NB4 (cell line): ENCODE data around the gene CMSS1.

Source experiments
- DNase-seq: peaks from one replicate; pipeline ENCODE4 v3.0.0; 2010; ENCODE audit warnings: low read depth
- H3K4me3 ChIP-seq: one replicate; pipeline ENCODE4 v1.5.1; 2011; ENCODE audit warnings: mild to moderate bottlenecking, low read depth, low read length, moderate library complexity
- MYC ChIP-seq: IDR thresholded peaks from 2 replicates; pipeline ENCODE4 v1.6.1; 2011; ENCODE audit warnings: low read depth, low read length
- POLR2A ChIP-seq: IDR thresholded peaks from 2 replicates; pipeline ENCODE4 v1.6.1; 2011; ENCODE audit warnings: mild to moderate bottlenecking; ENCODE audit not compliant: insufficient read length; ENCODE audit errors: extremely low read depth
- TF ChIP-seq, protein P1 (sequence below): IDR thresholded peaks from 2 replicates; pipeline ENCODE4 v1.6.1; 2011; ENCODE audit warnings: low read depth, low read length
- TF ChIP-seq, protein P2 (sequence below): IDR thresholded peaks from one replicate; pipeline ENCODE4 v1.5.1; 2012; ENCODE audit warnings: low read depth, low read length

Gene CMSS1

DNA sequence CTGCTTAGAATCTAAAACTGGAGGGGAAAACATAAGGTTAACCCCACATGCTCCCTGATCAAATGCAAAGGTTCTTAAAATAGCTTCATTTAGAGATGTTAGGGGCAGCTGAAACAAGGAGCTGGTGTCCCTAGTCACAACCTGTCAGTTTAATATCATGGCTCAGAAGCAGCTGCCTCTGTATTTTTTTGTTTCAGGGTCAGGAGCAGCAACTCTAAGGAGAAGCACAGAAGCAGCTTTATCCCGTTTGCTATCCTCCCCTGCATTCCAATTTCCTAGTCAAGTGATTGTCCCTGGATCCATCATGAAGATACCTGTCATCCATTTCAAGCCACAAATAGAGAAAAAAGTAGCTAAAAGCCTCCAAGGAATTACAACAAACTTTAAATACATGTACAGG is 292.5 kb downstream of the CMSS1 start:
- no peak for DNase-seq
- TF ChIP-seq, protein P1, sequence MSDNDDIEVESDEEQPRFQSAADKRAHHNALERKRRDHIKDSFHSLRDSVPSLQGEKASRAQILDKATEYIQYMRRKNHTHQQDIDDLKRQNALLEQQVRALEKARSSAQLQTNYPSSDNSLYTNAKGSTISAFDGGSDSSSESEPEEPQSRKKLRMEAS, result no peak
- H3K4me3 ChIP-seq, result no peak overlapping the region

DNA sequence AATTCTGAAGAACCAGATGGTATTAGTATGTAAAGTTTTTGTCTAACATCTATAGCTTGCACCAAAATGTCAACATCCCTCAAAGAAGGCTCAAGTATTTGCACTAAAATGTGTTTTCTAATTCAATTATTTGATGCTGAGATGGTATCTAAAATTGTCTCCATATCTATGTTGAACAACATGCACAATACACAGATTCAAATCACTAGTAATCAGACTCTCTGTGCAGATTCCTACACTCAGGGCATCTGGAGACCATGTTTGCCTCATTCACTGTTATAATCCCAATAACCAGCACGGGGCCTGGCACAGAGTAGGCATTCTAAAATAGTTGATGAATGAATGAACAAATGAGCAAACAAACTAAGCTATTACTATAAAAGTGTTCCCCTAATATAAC is 294.1 kb downstream of the CMSS1 start:
- TF ChIP-seq POLR2A (no peak), MYC (no peak)
- TF ChIP-seq, protein P2, sequence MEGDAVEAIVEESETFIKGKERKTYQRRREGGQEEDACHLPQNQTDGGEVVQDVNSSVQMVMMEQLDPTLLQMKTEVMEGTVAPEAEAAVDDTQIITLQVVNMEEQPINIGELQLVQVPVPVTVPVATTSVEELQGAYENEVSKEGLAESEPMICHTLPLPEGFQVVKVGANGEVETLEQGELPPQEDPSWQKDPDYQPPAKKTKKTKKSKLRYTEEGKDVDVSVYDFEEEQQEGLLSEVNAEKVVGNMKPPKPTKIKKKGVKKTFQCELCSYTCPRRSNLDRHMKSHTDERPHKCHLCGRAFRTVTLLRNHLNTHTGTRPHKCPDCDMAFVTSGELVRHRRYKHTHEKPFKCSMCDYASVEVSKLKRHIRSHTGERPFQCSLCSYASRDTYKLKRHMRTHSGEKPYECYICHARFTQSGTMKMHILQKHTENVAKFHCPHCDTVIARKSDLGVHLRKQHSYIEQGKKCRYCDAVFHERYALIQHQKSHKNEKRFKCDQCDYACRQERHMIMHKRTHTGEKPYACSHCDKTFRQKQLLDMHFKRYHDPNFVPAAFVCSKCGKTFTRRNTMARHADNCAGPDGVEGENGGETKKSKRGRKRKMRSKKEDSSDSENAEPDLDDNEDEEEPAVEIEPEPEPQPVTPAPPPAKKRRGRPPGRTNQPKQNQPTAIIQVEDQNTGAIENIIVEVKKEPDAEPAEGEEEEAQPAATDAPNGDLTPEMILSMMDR, result no peak
- TF ChIP-seq, protein P1, result no peak
- H3K4me3 ChIP-seq, result no peak overlapping the region
- no peak for DNase-seq

DNA sequence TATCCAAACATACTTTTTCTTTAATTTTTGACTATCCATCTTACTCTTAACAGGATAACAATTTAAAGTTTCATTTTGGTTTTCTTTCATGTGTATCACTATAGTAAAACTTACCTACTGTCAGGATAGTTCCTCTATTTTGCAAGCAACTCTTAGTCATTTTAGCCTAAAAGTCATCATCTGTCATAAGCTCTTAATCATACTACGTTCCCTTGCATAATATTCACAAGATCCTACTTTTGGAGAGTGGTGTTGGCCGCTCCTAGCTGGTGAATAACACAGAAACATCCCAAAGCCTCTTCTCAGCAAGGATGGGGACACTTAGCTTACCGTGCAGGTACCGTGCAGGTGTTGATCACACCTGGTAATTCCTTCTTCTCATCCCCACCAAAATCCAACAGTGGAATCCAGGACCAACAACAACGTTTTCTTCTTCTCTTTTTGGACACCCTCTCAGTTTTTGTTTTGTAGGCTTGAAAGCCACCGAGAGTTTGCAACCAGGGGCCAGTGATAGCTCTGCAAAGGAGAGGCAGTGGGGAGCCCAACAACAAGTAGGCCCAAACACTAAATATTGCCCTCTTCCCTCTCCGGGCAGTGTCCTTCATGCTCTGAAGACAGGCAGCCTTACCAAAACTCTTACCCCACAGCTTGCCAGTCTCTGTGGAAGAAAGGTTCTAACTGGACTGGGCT is 296.2 kb downstream of the CMSS1 start:
- no peak for TF ChIP-seq POLR2A
- TF ChIP-seq MYC, result no peak
- TF ChIP-seq, protein P1, result no peak
- TF ChIP-seq, protein P2, result no peak
- no peak overlapping the region for H3K4me3 ChIP-seq
- peak; percentile 56 for DNase-seq

DNA sequence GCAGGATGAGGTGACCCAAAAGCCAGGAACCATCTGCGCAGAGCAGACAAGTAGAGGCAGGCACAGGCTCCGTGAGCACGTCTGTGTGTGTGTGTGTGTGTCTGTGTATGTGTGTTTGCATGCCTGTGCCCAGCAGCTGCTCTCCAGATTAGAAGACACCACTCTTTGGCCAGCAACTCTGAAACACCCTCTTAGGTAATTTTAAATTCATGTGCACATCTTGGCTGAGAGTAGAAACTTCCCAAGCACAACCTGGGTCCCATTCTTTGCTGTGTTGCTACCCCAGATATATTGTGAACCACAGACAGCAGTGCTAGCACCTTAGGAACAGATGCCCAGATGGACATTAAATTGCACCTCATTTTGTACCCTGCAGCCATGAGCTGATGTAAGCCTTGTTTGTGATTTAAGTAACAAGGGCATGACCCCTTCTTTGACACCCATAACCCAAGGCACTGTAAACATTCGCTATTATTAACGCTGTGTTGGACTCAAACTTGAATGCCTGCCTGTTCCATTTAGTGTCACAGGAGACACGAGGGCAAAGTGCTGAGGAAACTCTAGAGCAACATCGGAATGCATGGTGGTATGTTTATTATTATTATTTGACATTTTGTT is 296.9 kb downstream of the CMSS1 start, which contains the start of gene FILIP1L:
Gene FILIP1L (minus strand): TSS at position 89 of the 618 bp plus-strand sequence.
- no peak for DNase-seq
- TF ChIP-seq, protein P2, result no peak
- no peak within 1 kb of the TSS for H3K4me3 ChIP-seq

DNA sequence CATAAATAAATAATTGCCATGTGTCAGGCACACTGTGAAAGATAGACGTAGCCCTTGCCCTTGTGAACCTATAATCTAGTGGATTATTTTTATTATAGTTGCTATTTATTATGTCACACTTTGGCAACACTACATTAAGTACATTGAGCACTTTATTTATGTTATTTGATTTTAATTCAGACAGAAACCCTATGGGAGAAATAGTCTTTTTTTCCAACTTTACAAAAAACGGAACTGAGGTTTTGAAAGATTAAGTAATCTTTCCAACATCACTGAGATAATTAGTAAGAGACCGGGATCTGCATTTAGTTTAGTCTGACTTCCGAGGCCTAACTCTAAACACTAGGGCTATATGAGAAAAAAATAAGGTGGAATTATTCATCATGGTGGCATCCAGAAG is 299.4 kb downstream of the CMSS1 start:
- no peak for DNase-seq
- TF ChIP-seq, protein P2, result no peak
- no peak for TF ChIP-seq POLR2A
- TF ChIP-seq MYC, result no peak
- TF ChIP-seq, protein P1, result no peak
- no peak overlapping the region for H3K4me3 ChIP-seq

DNA sequence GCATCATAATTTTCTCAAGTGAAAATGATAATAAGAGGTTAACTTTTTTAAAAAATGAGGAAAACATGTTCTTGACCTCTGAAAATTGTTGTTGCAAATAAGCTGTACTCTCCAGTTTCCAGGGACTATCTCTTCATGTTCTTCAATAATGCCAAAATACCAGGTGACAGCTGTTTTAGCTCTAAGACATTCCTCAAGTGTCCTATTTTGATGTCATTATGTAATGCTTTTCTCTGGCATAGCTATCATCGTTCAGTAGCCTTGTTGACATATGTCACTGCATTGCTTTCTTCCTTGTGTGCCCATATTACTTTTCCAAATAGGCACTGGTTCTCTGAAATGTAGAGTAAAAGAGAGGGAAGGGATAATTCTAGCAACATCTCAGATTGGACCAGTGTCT is 302.4 kb downstream of the CMSS1 start:
- no peak for DNase-seq
- TF ChIP-seq, protein P1, result no peak
- TF ChIP-seq MYC, result no peak
- no peak for TF ChIP-seq POLR2A
- TF ChIP-seq, protein P2, result no peak
- H3K4me3 ChIP-seq, result no peak overlapping the region
